Measurements from ENCODE around the gene SRMS. TPM values are rescaled to one million over a fixed set of nuclear protein-coding genes. Genes with fewer than 3 reads are reported as not detected.

SRMS gene
- total RNA-seq, 4 donors from 2014 or later, result not detected

DNA sequence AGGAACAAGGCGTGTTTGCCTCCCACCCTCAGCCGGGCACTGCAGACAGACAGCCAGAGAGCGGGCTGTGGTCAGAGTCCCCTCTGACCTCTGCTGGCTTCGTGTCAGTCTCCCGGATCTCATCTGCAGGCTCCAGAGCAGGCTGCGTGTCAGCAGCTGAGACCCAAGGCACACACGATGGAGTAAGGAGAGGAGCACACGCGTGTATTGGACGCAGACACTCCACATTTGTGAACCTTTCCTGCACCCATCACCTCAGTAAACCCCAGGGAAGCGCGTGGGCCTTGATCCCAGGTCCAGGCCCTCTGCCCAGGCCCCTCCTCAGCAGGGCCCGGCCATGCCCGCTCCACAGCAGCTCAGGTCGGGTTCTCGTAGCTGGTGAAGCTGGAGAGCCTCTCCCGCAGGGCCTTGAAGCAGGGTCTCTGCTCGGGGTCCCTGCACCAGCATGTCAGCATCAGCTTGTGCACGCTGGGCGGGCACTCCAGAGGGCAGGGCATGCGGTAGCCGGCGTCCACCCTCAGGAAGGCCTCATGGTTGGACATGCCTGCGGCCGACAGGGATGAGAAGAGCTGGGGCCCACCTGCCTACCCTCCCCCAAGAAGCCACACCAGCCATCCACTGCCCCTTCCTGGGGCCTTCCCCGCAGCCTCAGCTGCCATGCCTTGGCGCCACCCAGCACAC is 18.2 kb downstream of the SRMS start:
- DNase-seq (ENCODE audit: low spot score), result no peak

DNA sequence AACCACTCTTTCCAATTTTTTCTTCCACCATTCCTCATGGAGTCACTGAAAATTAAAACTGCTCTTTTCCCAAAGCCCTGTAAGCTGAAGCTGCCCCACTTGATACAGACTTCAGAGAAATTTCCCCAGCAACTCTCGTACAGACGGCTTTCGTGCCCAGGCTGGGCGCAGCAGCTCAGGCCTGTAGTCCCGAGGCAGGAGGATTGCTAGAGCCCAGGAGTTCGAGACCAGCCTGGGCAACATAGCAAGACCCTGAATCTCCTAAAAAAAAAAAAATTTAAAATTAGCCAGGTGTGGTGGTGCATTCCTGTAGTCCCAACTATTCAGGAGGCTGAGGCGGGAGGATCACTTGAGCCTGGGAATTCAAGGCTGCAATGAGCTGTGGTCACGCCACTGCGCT is 20.4 kb downstream of the SRMS start:
- TF ChIP-seq, protein P1, sequence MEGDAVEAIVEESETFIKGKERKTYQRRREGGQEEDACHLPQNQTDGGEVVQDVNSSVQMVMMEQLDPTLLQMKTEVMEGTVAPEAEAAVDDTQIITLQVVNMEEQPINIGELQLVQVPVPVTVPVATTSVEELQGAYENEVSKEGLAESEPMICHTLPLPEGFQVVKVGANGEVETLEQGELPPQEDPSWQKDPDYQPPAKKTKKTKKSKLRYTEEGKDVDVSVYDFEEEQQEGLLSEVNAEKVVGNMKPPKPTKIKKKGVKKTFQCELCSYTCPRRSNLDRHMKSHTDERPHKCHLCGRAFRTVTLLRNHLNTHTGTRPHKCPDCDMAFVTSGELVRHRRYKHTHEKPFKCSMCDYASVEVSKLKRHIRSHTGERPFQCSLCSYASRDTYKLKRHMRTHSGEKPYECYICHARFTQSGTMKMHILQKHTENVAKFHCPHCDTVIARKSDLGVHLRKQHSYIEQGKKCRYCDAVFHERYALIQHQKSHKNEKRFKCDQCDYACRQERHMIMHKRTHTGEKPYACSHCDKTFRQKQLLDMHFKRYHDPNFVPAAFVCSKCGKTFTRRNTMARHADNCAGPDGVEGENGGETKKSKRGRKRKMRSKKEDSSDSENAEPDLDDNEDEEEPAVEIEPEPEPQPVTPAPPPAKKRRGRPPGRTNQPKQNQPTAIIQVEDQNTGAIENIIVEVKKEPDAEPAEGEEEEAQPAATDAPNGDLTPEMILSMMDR (IDR thresholded peaks at IDR 0.05), result no peak
- DNase-seq (ENCODE audit: low spot score) (no peak), ATAC-seq (ENCODE audit: low FRiP score) (no peak)

More for the DNA sequence above, 18.2 kb downstream of the SRMS start:
- no peak for ATAC-seq (ENCODE audit: low FRiP score)
- TF ChIP-seq, protein P1 (IDR thresholded peaks at IDR 0.05), result no peak

DNA sequence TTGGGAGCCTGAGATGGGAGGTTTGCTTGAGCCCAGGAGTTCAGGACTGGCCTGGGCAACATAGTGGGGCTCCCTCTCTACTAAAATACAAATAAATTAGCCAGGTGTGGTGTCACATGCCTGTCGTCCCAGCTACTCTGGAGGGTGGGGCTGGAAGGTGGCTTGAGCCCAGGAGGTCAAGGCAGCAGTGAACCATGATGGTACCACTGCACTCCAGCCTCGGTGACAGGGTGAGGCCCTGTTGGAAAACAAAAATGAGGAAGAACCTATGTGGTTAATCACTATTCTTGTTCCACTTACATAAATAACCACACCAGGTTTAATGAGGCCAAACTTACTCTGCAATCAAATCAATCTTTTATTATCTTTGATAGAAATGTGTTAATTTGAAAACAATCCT is 21.6 kb downstream of the SRMS start:
- ATAC-seq (ENCODE audit: low FRiP score), result no peak
- no peak for DNase-seq (ENCODE audit: low spot score)
- TF ChIP-seq, protein P1 (IDR thresholded peaks at IDR 0.05), result no peak

DNA sequence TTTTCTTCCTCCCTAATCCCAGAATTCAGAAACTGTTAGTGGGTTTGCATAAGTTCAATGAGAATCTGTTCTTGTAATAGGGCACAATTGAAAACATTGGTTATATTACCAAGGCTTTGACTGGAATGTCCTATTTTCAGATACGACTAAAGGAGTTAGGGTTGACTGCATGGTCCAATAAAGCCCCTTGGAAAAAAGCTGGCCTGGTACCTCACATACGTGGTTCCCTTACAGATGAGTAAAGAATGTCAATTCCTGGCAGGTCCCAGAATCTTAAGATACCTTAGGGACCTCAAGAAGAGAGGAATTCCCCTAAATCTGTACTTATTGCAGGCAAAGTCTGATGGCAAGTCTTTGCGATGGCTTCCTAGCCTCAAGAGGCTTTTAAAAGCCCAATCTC is 22.4 kb downstream of the SRMS start:
- ATAC-seq (ENCODE audit: low FRiP score), result no peak
- TF ChIP-seq, protein P1 (IDR thresholded peaks at IDR 0.05), result no peak
- no peak for DNase-seq (ENCODE audit: low spot score)

DNA sequence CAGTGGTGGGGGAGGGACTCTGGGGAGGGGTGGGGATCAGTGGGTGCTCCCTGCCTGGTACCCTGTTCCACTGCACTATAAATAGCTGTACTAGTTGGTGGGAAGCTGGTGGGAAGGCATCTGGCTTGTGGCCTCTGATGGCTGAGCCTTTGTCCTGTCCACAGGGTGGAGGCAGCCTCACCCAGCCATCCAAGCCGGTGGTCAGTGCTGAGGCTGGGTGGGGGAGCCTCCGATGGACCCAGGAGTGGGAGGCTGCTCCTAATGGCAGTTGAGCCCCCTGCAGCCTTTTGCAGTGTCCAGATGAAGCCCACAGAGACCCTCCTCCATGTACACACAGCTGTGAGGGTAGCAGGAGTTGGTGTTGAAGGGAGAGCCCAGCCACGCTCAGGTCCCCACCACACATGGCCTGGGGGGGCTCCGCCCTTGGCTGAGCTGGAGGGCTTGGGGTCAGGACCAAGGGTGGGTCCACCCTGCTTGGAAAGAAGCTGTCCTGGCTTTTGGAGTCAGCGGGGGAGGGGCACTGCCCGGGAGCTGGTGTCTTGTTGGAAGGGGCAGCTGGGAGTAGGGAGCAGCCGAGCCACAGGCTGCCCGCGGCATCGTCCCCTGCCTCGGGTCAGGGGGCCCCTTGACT is 24.5 kb downstream of the SRMS start:
- DNase-seq (ENCODE audit: low spot score) (no peak), ATAC-seq (ENCODE audit: low FRiP score) (no peak)
- TF ChIP-seq, protein P1 (IDR thresholded peaks at IDR 0.05), result no peak

DNA sequence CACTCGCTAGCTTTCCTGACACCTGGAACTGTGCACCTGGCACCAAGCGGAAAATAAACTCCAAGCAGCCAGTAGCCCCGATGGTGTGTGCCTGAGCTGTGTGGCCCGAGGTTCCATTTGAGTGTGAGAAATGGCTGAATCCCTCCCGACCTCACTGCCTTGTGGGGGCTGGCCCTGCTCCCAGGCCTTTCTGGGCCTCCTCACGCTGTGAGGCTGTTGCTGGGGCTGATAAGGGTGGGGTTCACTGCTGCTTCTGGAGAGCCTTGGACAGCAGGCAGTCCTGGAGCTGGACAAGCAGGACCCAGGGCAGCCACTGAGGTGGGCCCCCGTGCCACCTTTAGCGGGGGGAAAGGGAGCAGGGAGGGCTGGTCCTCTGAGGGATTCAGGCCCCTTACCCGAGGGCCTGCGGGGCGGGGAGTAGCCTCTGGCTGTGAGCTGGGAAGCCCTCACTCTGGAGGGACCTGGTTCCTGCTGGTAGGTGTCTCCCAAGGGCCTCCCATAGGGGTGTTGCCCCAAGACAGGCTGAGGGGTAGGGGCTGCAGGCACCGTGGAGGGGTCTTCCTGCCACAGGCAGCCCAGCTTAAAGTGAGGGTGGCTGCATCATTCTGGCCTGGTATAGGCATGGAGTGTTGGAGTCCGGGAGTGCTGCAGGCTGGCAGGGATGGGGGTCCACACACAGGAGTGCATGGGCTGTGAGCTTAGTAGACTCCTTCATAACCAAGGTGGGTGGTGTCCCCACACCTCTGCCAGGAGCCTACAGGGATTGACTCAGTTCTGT is 25.3 kb downstream of the SRMS start:
- no peak for DNase-seq (ENCODE audit: low spot score)
- TF ChIP-seq, protein P1 (IDR thresholded peaks at IDR 0.05), result no peak
- ATAC-seq (ENCODE audit: low FRiP score), result no peak

Data from omental fat pad (tissue), 4 donors.